ENCODE data around the gene OTULIN.

The OTULIN gene

DNA sequence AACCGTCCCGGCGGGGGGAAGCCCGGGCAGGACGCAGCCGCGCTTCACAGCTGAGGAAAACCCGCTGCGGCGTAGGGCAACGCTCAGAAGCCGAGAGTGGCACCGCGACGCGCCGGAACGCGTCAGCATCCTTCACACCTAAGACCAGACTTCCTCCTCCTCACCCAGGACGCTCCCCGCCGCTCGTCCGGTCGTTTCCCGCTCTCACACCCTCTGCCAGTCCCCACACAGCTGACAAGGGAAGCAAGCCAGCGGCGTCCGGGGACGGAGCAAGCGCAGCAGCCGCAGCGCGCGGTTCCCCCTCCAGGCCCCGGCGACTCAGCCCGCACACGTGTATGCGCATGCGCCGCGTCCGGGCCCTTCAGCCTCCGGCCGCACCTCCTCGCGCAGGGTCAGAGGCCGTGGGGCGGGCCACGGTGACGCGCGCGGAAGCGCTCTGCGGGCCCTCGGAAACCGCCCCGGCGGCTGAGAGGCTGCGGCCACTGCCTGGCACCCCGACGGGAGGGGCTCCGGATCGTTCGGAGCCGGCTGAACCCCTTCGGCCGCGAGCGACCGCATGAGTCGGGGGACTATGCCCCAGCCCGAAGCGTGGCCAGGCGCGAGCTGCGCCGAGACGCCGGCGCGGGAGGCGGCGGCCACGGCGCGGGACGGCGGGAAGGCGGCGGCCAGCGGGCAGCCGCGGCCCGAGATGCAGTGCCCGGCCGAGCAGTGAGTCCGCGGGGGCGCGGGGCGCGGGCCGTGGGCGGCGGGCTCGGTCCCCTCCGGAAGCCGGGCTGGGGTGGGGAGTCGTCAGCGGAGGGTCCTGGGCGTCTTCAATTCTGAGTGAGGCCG is at the start of gene OTULIN:
Gene OTULIN (plus strand): TSS at position 449 of the 831 bp plus-strand sequence. CDS start 108 bp downstream, at position 557.
- DNase-seq: peak; percentile 83

DNA sequence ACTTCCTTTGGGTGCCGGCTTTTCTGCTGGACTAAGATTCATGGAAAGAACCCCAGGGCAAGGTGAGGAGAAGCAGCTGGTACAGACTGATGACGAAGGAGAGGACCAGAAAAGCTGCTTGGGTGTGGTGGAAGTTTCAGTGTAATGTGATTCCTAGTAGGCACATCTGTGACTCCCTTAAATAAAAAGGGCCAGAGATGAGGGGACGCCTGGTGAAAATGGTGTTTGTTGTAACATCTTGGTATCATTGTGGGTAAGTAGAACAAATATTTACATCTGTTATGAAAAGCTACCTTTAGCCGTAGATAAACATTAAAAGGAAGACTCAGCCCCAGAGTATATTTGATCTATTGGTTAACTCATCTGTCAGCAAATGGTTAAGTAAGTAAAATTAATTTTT is 49.2 kb upstream of the OTULIN start:
- peak; percentile 66 for DNase-seq

DNA sequence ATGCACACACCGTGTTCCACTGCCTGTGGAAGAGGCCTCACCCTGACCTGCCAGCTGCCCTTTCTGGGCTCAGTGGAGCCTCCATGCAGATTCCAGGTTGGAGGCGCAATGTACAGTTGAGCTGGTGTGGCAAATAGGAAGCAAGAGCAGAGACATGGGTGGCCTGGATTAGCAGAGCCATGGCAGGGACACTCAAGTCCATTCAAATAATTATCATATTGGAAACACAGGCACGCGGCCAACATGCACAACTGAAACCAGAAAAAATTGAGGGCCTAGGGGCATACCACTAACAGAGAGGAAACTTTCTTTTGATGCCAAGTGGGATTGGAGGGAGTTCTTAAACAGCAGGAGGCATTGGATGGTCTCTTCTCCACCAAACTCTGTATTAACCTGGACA is 47.1 kb upstream of the OTULIN start:
- DNase-seq: no peak

DNA sequence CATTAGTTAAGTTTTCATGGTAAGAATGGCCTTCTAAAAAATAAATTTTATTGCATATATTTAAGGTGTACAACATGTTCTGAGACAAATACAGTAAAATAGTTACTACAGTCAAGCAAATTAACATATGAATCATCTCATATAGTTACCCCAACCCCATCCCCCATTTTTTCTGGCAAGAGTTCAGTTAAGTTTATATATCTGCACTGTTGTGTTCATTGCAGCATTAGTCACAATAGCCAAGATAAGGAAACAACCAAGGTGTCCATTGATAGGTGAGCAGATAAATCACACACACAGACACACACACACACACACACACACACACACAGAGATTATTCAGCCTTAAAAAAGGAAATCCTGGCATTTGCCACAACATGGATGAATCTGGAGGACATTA is 37.2 kb upstream of the OTULIN start:
- no peak for DNase-seq

- no peak for DNase-seq
Observed at GRCh38 chr5:14628346-14628745, 36.2 kb upstream of the OTULIN start.

DNA sequence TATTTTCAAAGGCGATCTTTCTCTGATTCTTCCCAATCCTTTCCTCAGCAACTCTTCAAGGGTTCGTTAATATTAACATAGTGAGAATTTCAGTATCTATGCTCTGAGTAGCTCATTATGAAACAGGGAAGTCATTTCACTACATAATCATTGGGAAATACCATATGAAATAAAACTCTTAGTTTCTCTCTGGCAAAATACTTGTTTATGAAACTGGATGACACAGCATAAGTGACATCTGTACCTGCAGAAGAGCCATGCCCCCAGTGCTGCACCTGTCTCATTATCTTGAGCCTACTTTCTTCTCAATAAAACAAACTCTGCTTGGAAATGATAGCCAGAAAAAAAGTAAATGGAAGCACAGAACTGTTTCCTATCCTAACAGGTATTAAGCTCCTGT is 33.8 kb upstream of the OTULIN start:
- no peak for DNase-seq

DNA sequence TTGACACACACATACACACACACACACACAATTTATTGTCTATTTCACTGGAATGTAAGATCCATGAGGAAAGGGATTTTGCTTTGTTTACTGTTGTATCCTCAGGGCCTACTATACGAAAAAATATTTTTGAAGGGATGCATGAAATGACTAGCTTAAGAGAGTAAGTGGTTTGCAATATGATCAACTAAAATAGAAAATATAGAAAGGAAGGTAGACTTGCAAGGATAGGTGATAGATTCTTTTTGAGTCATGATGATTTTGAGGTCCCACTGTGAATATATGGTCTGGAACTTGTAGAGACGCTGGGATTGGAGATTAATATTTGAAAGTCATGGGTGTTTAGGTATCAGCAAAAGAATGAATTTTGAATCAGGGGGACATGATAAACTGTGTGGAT is 28.9 kb upstream of the OTULIN start:
- DNase-seq: no peak

- no peak for DNase-seq
Observed at GRCh38 chr5:14640765-14641164, 23.8 kb upstream of the OTULIN start.

- DNase-seq: no peak
Observed at GRCh38 chr5:14644623-14645237, 19.8 kb upstream of the OTULIN start.

DNA sequence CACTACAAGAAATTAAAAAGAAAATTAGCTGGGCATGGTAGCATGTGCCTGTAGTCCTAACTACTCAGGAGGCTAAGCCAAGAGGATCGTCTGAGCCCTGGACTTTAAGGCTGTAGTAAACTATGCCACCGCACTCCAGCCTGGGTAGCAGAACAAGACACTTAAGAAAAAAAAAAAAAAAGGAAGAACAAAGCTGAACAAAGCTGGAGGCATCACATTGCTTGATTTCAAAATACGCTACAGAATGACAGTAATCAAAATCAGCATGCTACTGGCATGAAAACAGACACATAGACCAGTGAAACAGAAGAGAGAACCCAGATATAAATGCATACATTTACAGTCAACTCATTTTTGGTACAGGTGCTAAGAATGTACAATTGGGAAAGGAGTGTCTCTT is 14.5 kb upstream of the OTULIN start:
- no peak for DNase-seq

- no peak for DNase-seq
Observed at GRCh38 chr5:14655146-14655741, 9.3 kb upstream of the OTULIN start.

- DNase-seq: no peak
Observed at GRCh38 chr5:14656898-14657297, 7.6 kb upstream of the OTULIN start.

GRCh38 chr5:14659821-14660607 is 4.5 kb upstream of the OTULIN start:
- DNase-seq: no peak

DNA sequence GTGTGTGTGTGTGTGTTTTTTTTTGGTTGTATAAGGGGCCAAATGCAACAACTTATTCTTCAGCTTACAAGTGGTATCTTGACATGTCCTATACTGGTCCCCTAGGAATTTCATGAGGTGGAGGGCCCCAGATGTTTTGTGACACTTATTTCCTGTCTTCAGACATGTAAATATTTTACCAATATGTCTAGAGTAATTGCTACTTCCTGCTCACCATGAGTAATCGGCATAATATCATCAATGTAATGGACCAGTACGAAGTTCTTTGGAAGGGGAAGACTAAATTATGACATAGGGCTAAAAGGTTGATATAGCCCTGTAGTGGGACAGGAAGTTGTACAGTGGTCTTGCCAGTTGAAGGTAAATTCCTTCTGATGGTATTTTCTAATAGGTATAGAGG is 3.7 kb upstream of the OTULIN start:
- no peak for DNase-seq

GRCh38 chr5:14662721-14663260 is 1.7 kb upstream of the OTULIN start:
- DNase-seq: no peak

DNA sequence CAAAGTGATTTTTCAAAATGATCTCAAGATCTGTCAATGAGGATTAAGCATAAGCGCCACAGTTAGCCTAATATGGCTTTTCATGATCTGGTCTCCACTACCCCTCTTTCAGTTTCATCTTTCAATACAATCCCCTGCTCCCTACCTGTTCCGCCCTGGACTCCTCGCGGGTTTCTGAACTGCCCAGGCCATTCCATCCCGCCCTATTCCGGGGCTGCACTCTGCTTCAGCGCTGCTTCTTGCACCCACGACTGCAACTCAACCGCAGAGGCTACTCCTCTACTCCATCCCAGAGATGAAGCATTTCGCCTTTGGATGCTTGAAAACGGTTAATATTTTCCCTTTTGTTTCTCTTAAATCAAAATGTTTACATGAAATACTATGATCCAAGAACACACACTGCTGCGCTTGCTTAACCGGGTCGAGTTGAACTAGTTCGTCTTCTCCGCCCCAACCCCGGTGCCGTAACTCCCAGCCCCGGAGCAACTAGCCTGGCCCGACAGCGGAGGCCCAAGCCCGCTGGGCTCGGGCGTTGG is 716 bp upstream of the OTULIN start:
- DNase-seq: no peak

GRCh38 chr5:14665101-14665822 is 744 bp downstream of the OTULIN start:
- DNase-seq: no peak

DNA sequence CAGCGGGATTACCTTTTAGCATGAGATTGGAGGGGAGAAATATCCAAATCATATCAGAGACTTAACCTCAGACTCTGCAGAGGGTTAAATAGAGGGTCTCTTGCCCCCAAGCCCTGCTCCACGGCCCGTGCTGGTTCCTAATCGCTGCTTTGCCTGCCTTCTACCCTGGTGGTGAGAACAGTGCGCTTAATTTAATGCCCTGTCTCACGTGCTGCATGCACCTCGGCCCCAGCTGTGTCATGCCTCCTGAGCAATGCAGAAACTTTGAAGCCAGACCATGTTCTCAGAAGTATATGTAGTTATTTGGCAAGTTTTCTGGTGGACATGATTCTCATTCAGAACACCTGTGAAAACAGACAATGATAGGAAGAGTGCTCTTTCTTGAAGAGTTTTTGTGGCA is 1.4 kb downstream of the OTULIN start:
- DNase-seq: no peak

DNA sequence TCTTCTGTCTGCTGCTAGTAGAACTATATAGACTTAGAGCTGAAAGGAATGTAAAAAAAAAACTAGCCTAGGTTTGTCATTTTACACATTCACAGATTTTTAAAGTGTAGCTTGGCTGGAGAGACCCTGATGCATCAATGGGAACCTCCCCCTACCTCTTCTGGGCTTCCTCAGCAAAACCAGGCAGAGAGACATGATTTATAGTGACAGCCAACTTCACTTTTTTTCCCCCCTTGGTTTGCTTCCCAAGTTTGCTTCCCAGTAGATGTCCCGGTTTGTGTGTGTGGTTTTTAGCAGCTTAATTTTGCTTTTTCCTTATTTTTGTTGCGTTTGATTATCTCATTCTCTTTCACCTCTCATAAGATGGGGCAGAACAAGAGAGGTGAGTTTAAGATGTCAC is 1.8 kb downstream of the OTULIN start:
- no peak for DNase-seq

- DNase-seq: no peak
Observed at GRCh38 chr5:14667290-14667689, 2.8 kb downstream of the OTULIN start.

- no peak for DNase-seq
Observed at GRCh38 chr5:14667770-14668169, 3.3 kb downstream of the OTULIN start.

GRCh38 chr5:14668181-14668591 is 3.7 kb downstream of the OTULIN start:
- DNase-seq: no peak

Measured in NCI-H2081 treated with DMSO at 0.1 percent for 48 hours (cell line).